NCI-H82 treated with DMSO at 0.1 percent for 48 hours (cell line): Measurements from ENCODE around the gene HMBS.

Experiments
- DNase-seq: peaks from one replicate; lab custom pipeline; 2025; ENCODE audit not compliant: unreplicated experiment; lab: John Stamatoyannopoulos, UW

Gene HMBS

GRCh38 chr11:119067371-119068222 lies 17.1 kb upstream of the HMBS start, which contains the start of gene VPS11:
Gene VPS11, plus strand, starts transcription at chr11:119067818. Its CDS starts 6 bp downstream, at chr11:119067824.
- DNase-seq = peak; percentile 64

GRCh38 chr11:119077839-119078238 lies 6.8 kb upstream of the HMBS start:
- no peak for DNase-seq

- no peak for DNase-seq
Measured at GRCh38 chr11:119078675-119079420, 5.8 kb upstream of the HMBS start.

- DNase-seq = no peak
Measured at GRCh38 chr11:119081682-119082260, 2.9 kb upstream of the HMBS start.

GRCh38 chr11:119085437-119085847 lies 761 bp downstream of the HMBS start:
- DNase-seq = no peak

GRCh38 chr11:119087123-119087522 lies 2.4 kb downstream of the HMBS start:
- DNase-seq = no peak

- no peak for DNase-seq
Measured at GRCh38 chr11:119087747-119088241, 3.1 kb downstream of the HMBS start.

GRCh38 chr11:119088406-119088805 lies 3.7 kb downstream of the HMBS start:
- DNase-seq = no peak

GRCh38 chr11:119089319-119089718 lies 4.6 kb downstream of the HMBS start:
- DNase-seq = no peak

- no peak for DNase-seq
Measured at GRCh38 chr11:119091178-119091577, 6.5 kb downstream of the HMBS start.

- DNase-seq = no peak
Measured at GRCh38 chr11:119091966-119092879, 7.5 kb downstream of the HMBS start.

GRCh38 chr11:119092880-119093842 lies 8.5 kb downstream of the HMBS start:
- no peak for DNase-seq

- no peak for DNase-seq
Measured at GRCh38 chr11:119093942-119094815, 9.5 kb downstream of the HMBS start.

- no peak for DNase-seq
Measured at GRCh38 chr11:119094816-119095065, 10.1 kb downstream of the HMBS start.

- peak; percentile 95 for DNase-seq
Measured at GRCh38 chr11:119095066-119095880, 10.6 kb downstream of the HMBS start.

GRCh38 chr11:119099711-119100110 lies 15.0 kb downstream of the HMBS start:
- no peak for DNase-seq

GRCh38 chr11:119100246-119100970 lies 15.7 kb downstream of the HMBS start:
- no peak for DNase-seq
